Colonic mucosa (tissue), 4 donors: ENCODE measurements around the gene PTCH1. TPM values are rescaled to one million over a fixed set of nuclear protein-coding genes. Genes with fewer than 3 reads are reported as not detected.

ENCODE experiments used
- DNase-seq: peaks from one replicate; pipeline ENCODE4 v3.0.0-alpha.2; 2020
- H3K27ac ChIP-seq: fragments of 200-600 bp; one replicate; pipeline ENCODE4 v1.8.0; 2021
- H3K27me3 ChIP-seq: fragments of 200-600 bp; one replicate; pipeline ENCODE4 v1.8.0; 2021
- H3K36me3 ChIP-seq: fragments of 200-600 bp; one replicate; pipeline ENCODE4 v1.8.0; 2021
- H3K4me1 ChIP-seq: fragments of 200-600 bp; one replicate; pipeline ENCODE4 v1.8.0; 2021; ENCODE audit warnings: mild to moderate bottlenecking
- H3K4me3 ChIP-seq: fragments of 200-600 bp; one replicate; pipeline ENCODE4 v1.8.0; 2021
- H3K9ac ChIP-seq, 2 donors: one replicate each; pipeline ENCODE4 v1.7.0; 2013; ENCODE audit warnings: control low read depth in 2 of 2, low read depth in 2 of 2, low read length in 2 of 2
- H3K9me3 ChIP-seq: fragments of 200-600 bp; one replicate; pipeline ENCODE4 v1.8.0; 2021
- intact Hi-C: fragments of 100-400 bp; cut with DNase I; formaldehyde crosslinking; loops from one replicate; pipeline ENCODE4 v1.14.1; 2022
- total RNA-seq, 2 donors: library from RNA; stranded (reverse); fragmentation: NEBNext Ultra II Directional in 1 of 2; extraction: Animal tissue kit (Norgen Biotek cat#: 25700) in 1 of 2; gene quantifications; one replicate each; pipeline ENCODE4 v1.2.1, GENCODE V29; 2021
- TF ChIP-seq, protein P1 (sequence below): fragments of 200-600 bp; IDR thresholded peaks from one replicate; pipeline ENCODE4 v1.8.0; 2022; ENCODE audit warnings: antibody characterized with exemption, mild to moderate bottlenecking
- donor health status: healthy.
- donor health status: DM: no; HTN: no; CAD: no.
- donor health status: DM: no; HTN: no; CAD: no.

PTCH1 gene
- total RNA-seq, 2 donors from 2014 or later = 18.7 to 24.6 TPM

DNA sequence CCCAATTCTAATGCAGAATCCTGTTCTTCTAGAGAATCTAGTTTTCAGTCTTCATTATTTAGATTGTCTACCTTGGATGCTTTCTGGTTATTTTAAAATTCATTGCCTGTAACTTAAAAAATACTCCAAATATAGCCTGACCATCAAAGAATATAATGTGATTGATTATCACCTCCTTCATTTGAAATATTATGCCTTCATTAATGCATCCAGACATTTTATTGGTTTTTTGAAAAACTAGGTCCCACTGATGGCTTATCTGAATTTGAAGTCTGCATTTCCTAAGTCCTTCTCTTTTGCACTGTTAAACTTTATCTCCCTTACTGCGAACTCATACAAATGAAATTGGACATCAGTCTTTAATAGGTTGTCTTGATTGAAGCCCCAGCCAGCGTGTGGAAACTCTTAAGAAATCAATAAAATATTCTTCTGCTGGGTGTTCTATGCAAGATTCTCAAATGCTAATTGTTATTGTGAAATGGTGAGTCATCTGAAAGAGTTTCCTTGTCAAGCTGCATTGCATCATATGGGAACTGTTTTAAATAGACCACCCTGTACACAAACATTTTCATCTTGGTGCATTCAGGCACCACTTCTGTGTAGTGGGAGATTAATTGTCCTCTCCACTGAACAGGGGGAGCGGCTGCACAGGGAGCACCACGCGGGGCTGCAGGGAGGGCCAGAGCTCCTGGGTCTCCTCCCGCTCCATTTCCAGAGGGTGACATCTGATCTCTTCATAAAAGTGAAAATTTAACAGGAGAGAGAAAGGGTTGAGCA lies 106.9 kb downstream of the PTCH1 start:
- H3K27ac ChIP-seq = no peak overlapping the region
- TF ChIP-seq, protein P1, sequence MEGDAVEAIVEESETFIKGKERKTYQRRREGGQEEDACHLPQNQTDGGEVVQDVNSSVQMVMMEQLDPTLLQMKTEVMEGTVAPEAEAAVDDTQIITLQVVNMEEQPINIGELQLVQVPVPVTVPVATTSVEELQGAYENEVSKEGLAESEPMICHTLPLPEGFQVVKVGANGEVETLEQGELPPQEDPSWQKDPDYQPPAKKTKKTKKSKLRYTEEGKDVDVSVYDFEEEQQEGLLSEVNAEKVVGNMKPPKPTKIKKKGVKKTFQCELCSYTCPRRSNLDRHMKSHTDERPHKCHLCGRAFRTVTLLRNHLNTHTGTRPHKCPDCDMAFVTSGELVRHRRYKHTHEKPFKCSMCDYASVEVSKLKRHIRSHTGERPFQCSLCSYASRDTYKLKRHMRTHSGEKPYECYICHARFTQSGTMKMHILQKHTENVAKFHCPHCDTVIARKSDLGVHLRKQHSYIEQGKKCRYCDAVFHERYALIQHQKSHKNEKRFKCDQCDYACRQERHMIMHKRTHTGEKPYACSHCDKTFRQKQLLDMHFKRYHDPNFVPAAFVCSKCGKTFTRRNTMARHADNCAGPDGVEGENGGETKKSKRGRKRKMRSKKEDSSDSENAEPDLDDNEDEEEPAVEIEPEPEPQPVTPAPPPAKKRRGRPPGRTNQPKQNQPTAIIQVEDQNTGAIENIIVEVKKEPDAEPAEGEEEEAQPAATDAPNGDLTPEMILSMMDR = no peak
- H3K9me3 ChIP-seq = no peaks in the 10 kb centered on the region
- no peaks in the 10 kb centered on the region for H3K4me1 ChIP-seq
- intact Hi-C loops = no loop called here
- DNase-seq = no peak
- no peak overlapping the region for H3K9ac ChIP-seq
- no peaks in the 10 kb centered on the region for H3K27me3 ChIP-seq
- no peaks in the 10 kb centered on the region for H3K36me3 ChIP-seq
- H3K4me3 ChIP-seq = no peak overlapping the region

DNA sequence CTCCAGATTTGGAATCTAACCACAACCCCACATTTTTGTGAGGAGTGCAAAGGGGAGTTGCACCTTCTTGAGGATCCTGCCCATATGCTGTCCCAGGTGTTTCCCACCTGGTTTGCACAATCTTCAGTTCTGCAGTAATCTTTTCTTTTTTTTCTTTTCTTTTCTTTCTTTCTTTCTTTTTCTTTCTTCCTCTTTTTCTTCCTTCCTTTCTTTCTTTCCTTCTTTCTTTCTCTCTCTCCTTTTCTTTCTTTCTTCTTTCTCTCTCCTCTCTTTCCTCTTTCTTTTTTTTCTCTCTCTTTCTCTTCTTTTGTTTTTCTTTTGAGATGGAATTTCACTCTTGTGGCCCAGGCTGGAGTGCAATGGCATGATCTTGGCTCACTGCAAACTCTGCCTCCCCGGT lies 109.2 kb downstream of the PTCH1 start:
- Histone ChIP-seq H3K9me3 (no peaks in the 10 kb centered on the region), H3K27ac (no peak overlapping the region), H3K4me1 (no peaks in the 10 kb centered on the region), H3K27me3 (no peaks in the 10 kb centered on the region), H3K4me3 (no peak overlapping the region), H3K36me3 (no peaks in the 10 kb centered on the region), H3K9ac (no peak overlapping the region)
- intact Hi-C loops = no loop called here
- no peak for DNase-seq
- TF ChIP-seq, protein P1 = no peak

DNA sequence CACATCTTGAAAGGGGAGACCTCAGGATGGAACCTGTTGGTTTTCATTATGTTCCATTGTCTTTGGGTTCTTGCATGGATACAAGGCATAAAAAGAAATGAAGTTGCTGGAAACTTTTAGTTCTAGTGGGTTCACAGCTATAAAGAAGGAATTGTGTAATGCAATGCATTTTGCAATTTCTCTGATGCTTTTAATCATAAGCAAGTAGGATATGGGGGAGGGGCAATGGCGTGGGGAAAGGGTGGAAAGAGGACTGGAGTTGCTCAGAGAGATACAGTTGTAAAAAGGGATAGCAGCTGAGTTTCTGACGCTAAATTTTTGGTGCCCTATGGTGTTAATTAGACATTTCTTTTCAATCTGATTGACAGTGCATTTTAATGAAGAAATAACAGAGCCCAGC lies 110.7 kb downstream of the PTCH1 start:
- H3K27me3 ChIP-seq = no peaks in the 10 kb centered on the region
- no peak overlapping the region for H3K9ac ChIP-seq
- no peak overlapping the region for H3K4me3 ChIP-seq
- no peaks in the 10 kb centered on the region for H3K36me3 ChIP-seq
- no peaks in the 10 kb centered on the region for H3K9me3 ChIP-seq
- intact Hi-C loops = no loop called here
- DNase-seq = peak; percentile 30
- H3K4me1 ChIP-seq = no peaks in the 10 kb centered on the region
- TF ChIP-seq, protein P1 = no peak
- H3K27ac ChIP-seq = no peak overlapping the region

DNA sequence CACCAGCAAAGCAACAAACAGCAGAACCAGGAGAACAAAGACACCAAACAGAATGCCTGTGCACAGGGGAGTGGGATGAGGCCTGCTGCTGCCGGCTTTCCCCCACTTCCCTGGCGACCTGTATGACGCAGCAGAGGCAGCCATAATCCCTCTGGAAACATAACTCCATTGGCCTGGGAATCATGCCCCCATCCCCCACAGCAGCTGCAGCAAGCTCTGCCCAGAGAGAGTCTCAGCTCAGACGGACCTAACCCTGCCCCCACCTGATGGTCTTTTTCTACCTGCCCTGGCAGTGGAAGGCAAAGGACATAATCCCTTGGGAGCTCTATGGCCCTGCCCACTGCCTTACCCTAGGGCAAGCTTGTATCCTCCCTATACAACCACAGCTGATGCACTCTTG lies 117.5 kb downstream of the PTCH1 start:
- Histone ChIP-seq H3K27me3 (no peaks in the 10 kb centered on the region), H3K9me3 (no peaks in the 10 kb centered on the region), H3K27ac (no peak overlapping the region), H3K9ac (no peak overlapping the region), H3K4me1 (no peaks in the 10 kb centered on the region), H3K36me3 (no peaks in the 10 kb centered on the region), H3K4me3 (no peak overlapping the region)
- no peak for DNase-seq
- TF ChIP-seq, protein P1 = no peak
- intact Hi-C loops = no loop called here

Other genes starting within 250 kb of the PTCH1 start
- 10 to 100 TPM; 10.5 to 23.6 TPM for gene FANCC, start 199.3 kb downstream of the PTCH1 start, total RNA-seq